Pancreas (tissue), 10 donors: ENCODE measurements around the gene AP1M1. TPM values are rescaled to one million over a fixed set of nuclear protein-coding genes. Genes with fewer than 3 reads are reported as not detected.
A peak's percentile ranks its signal among the peaks of the same experiment; 100 is the strongest.

Source experiments
- ATAC-seq, 4 donors: fragments of 200-7000 bp; cut with Tn5 transposase; one replicate each; pipeline versions ENCODE4 v1.8.0 to v1.9.1; 2020; ENCODE audit warnings: mild to moderate bottlenecking in 4 of 4, moderate library complexity in 4 of 4
- DNase-seq, 6 donors: peaks; one replicate each; pipeline ENCODE4 v3.0.0-alpha.2; 2020
- FAIRE-seq: peaks from 2 replicates; lab custom pipeline; 2012; peaks lifted over from hg19 to GRCh38; lab: Jason Lieb, UNC
- H3K27ac ChIP-seq, 4 donors: fragments of 200-600 bp; sonication (generic); 1 replicate in 3 of 4; 2 replicates in 1 of 4; pipeline versions ENCODE4 v1.5.0 to v1.8.0; 2020
- H3K27me3 ChIP-seq, 4 donors: fragments of 200-600 bp; one replicate each; pipeline ENCODE4 v1.8.0; 2021
- H3K36me3 ChIP-seq, 3 donors: fragments of 200-600 bp; sonication (generic) in 1 of 3; one replicate each; pipeline versions ENCODE4 v1.5.0 to v1.8.0; 2020 to 2021
- H3K4me1 ChIP-seq, 3 donors: fragments of 200-600 bp; one replicate each; pipeline ENCODE4 v1.8.0; 2021
- H3K4me3 ChIP-seq, 4 donors: fragments of 200-600 bp; sonication (generic) in 2 of 4; one replicate each; pipeline versions ENCODE4 v1.5.0 to v1.8.0; 2020 to 2021
- H3K9me3 ChIP-seq, 4 donors: fragments of 200-600 bp; one replicate each; pipeline ENCODE4 v1.8.0; 2021
- CTCF ChIP-seq, 4 donors: fragments of 200-600 bp; sonication (generic) in 3 of 4; IDR thresholded peaks; one replicate each; pipeline versions ENCODE4 v1.5.0 to v1.8.0; 2021; ENCODE audit warnings: antibody characterized with exemption in 4 of 4
- WGBS, 2 donors: extraction: QIAGEN DNeasy Blood & Tissue Kit; methylation state at CpG; one replicate each; pipeline ENCODE4 v1.1.7; 2013; 5-methylcytosine and 5-hydroxymethylcytosine counted together
- intact Hi-C, 3 donors: fragments of 100-400 bp; cut with DNase I; formaldehyde crosslinking; loops; one replicate each; pipeline versions ENCODE4 v1.11.1 to v1.14.2; 2022
- polyA plus RNA-seq, 2 donors: library from polyadenylated mRNA; stranded (reverse); fragments of 200-250 nt; gene quantifications; one replicate each; pipeline ENCODE4 v1.2.3, GENCODE V29; 2013
- total RNA-seq, 6 donors: library from RNA; stranded (reverse); fragmentation: NEBNext Ultra II Directional in 4 of 6; extraction: Animal tissue kit (Norgen Biotek cat#: 25700) in 4 of 6; gene quantifications; one replicate each; pipeline versions ENCODE4 v1.2.1 to v1.2.4, GENCODE V29; 2021 to 2023
- donor health status: healthy with polysubstance abuse.
- donor health status: DM: no; HTN: no; CAD: no; lungs with moderate emphysema.
- donor health status: DM: no; HTN: no; CAD: no.
- donor health status: control.
- donor health status: control.
- donor health status: Bipolar disorder and iron deficiency.
- donor health status: DM: yes; HTN: yes; CAD: no.
- donor health status: DM: no; HTN: no; CAD: no.
- donor health status: DM: no; HTN: no; CAD: no.
- donor health status: DM: yes; HTN: yes; CAD: no.

The AP1M1 gene
- total and polyA plus RNA-seq, 8 donors, result 12.4 to 25.7 (median 20.5) TPM

GRCh38 chr19:16224293-16225045, 26.8 kb downstream of the AP1M1 start:
- WGBS, 2 donors, result 92 to 94% methylated on average over 30 to 32 of the region's 32 CpGs
- H3K27ac ChIP-seq, result no peak overlapping the region
- no peaks in the 10 kb centered on the region for H3K4me1 ChIP-seq
- no peak for TF ChIP-seq CTCF (IDR thresholded peaks at IDR 0.05)
- intact Hi-C loops, result no loop called here
- H3K36me3 ChIP-seq, result peaks cover 0 to 29% (median 8%) of the 10 kb centered on the region in 3 donors
- H3K9me3 ChIP-seq, result no peaks in the 10 kb centered on the region
- no peaks in the 10 kb centered on the region for H3K27me3 ChIP-seq
- ATAC-seq, result no peak
- no peak overlapping the region for H3K4me3 ChIP-seq
- no peak for FAIRE-seq
- DNase-seq, result peak in 1 of 6 donors; percentile 49

DNA sequence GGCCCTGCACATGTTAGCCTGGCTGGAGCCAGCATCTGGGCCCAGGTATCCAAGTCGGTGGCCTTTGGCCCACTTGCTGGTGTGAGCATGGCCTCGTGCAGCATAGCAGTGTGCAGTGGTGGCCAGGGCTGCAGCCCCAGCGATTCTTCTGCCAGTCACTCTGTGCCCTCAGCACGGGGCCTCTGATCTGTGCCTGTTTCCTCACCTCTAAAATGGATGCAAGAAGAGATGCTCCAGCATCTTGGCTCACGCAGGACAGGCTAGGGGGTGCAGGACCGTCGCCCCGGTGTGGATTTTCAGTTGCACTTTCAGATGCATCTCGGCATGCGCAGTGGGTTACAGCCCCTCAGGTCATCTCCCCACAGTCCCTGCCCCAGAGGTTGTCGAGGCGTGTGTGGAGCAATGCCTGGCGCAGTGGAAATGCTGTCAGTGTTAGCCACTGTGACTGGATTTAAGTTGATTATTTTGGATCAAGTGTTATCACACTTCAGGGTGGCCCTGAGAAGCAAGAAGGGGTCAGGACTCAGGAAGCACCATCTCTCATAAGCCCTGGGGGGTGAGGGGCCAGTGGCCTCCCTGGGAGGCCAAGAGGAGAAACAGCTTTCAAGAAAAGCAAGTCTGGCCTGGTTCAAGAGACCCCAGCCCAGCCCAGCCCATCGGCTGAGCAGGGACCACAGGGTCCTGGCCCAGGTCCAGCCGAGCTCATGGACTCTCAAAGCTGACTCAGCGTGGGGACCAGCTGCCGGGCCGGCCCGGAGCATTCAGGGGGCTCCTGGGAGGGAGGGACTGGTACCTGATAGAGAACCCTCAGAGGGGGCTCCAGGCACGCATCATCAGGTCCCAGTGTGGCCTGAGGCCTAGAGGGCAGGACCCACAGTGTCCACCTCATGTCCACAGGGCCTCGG, 27.8 kb downstream of the AP1M1 start:
- H3K27ac ChIP-seq, result no peak overlapping the region
- ATAC-seq (no peak), FAIRE-seq (no peak), DNase-seq (peak in 1 of 6 donors; percentile 60)
- no peak for TF ChIP-seq CTCF (IDR thresholded peaks at IDR 0.05)
- H3K9me3 ChIP-seq, result no peaks in the 10 kb centered on the region
- H3K27me3 ChIP-seq, result no peaks in the 10 kb centered on the region
- 92 to 94% methylated on average over 21 of the region's 21 CpGs for WGBS, 2 donors
- no peaks in the 10 kb centered on the region for H3K4me1 ChIP-seq
- peaks cover 0 to 29% (median 9%) of the 10 kb centered on the region in 3 donors for H3K36me3 ChIP-seq
- intact Hi-C loops, result no loop called here
- H3K4me3 ChIP-seq, result no peak overlapping the region

DNA sequence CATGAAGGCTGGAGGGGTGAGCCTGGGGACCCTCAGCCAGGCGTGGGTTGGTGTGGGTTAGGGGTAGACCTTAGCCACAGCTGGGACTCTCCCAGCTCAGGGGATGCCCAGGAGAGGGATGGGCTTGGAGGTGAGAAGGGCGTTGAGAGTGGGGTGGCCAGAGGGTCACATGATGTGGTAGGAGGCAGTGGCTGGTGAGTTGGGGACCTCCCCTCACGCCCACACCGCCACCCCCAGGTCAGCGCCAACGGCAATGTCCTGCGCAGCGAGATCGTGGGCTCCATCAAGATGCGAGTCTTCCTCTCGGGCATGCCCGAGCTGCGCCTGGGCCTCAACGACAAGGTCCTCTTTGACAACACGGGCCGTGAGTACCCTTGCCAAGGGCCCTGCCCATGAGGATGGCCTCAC, 28.5 kb downstream of the AP1M1 start:
- H3K36me3 ChIP-seq, result peaks cover 0 to 28% (median 9%) of the 10 kb centered on the region in 3 donors
- no peaks in the 10 kb centered on the region for H3K9me3 ChIP-seq
- no peak for FAIRE-seq
- no peaks in the 10 kb centered on the region for H3K27me3 ChIP-seq
- no peak overlapping the region for H3K4me3 ChIP-seq
- TF ChIP-seq CTCF (IDR thresholded peaks at IDR 0.05), result no peak
- intact Hi-C loops, result no loop called here
- H3K27ac ChIP-seq, result no peak overlapping the region
- 95 to 98% methylated on average over 16 of the region's 16 CpGs for WGBS, 2 donors
- no peak for ATAC-seq
- no peaks in the 10 kb centered on the region for H3K4me1 ChIP-seq
- DNase-seq, result peak in 1 of 6 donors; percentile 58

- ATAC-seq (no peak), DNase-seq (peak in 1 of 6 donors; percentile 69), FAIRE-seq (no peak)
- intact Hi-C loops, result no loop called here
- TF ChIP-seq CTCF (IDR thresholded peaks at IDR 0.05), result no peak
- Histone ChIP-seq H3K27ac (no peak overlapping the region), H3K9me3 (no peaks in the 10 kb centered on the region), H3K4me3 (no peak overlapping the region), H3K36me3 (peaks cover 0 to 20% (median 9%) of the 10 kb centered on the region in 3 donors), H3K4me1 (no peaks in the 10 kb centered on the region), H3K27me3 (no peaks in the 10 kb centered on the region)
- 91 to 92% methylated on average over 32 to 33 of the region's 33 CpGs for WGBS, 2 donors
Measured at GRCh38 chr19:16226878-16227836, 29.4 kb downstream of the AP1M1 start.
